Activated gamma-delta T cell (primary cell): ENCODE results near the gene CD47.

Experiments
- DNase-seq: peaks from one replicate; lab custom pipeline; 2025; lab: John Stamatoyannopoulos, UW

CD47 gene

DNA sequence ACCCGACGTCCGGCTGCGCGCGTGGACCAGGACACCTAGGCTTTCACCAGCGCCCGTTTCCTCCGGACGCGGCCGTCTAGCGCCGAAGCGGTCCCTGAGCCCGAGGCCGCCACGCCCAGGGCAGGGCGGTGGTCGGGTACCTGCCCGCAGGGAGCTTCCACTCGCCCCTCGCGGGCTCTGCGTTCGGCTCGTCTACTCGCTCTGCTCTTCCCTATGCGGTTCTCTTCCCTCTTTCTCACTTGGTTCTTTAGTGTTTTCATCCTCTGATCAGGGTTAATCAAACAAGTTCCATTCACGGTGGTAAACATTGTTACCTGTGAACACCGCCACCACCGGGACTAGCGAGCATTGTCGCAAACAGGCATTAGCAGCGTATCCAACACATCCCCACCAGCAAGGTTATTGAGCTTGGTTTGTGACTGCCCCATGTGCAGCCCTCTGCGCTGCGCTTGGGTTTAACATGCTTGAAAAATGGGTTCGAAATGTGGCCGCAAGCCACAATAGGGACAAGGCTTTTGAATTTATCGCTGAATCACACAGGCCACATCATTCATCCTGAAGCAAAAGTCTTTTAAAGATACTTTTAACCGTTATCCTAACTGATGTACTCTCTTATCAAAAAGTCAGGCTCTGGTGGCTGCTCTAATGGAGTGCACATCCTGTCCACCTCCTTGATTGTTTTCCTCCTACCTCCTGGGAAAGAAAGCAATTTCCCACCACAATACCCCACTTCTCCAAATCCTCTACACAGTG lies 843 bp upstream of the CD47 start:
- DNase-seq, result peak; percentile 49

- DNase-seq, result peak; percentile 18
These were observed 656 bp downstream of the CD47 start for GRCh38 chr3:108090049-108090700.

DNA sequence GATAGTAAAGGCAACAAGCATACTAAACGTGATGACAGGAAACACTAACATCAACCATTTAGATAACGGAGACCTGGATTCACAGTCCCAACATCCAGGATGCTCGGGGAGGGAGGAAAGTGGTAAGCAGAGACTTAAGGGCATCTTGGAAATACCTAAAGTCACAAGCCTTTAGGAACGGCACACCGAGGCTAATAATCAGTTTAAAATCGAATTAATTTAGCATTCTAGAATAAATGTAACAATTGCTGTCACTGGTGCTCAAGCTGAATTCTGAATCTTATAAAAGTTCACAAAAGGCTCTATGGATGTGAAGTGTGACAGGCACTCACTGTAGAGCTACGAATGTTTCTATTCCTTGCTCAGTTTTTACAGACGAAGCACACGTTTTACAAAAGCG lies 1.3 kb downstream of the CD47 start:
- DNase-seq, result no peak

DNA sequence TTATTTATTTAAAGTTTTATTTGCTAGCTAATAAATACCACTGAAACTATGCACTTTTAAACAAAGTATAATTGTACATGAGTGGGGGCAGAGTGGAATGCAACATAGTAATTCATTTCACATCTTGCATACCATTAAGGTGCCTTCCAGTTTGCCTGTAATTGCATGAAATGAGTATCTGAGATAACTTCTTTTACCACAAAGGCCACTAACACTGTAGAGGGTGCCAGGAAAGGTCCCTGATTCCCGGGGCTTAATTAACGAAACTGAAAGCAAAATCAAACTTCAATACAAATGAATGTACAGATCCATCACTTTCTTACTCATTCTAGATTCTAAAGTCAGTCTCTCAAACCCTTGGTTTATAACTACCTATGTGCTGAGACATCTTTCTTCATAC lies 2.1 kb downstream of the CD47 start:
- no peak for DNase-seq

DNA sequence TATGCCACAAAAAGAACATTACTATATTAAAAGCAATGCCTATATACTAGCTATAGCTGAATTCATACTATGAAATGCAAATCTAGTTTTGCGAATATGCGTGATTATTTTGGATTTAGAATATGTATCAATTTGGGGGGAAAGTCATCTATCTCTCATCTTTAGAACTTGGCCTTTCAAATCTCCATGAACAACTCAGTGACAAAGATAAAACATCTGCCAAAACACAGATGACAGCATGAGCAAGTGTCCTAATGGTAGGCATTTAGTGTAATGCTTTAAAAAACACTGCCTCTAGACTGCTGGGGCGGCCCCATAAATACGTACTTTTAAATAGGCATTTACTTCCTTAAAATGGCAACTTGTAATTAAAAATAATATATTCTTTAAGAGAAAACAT lies 2.7 kb downstream of the CD47 start:
- no peak for DNase-seq

GRCh38 chr3:108086653-108087052 lies 4.2 kb downstream of the CD47 start:
- DNase-seq, result no peak

GRCh38 chr3:108085810-108086350 lies 5.0 kb downstream of the CD47 start:
- no peak for DNase-seq

- DNase-seq, result no peak
These were observed 5.5 kb downstream of the CD47 start for GRCh38 chr3:108085370-108085769.

GRCh38 chr3:108079877-108080276 lies 11.0 kb downstream of the CD47 start:
- DNase-seq, result no peak

- DNase-seq, result no peak
These were observed 11.8 kb downstream of the CD47 start for GRCh38 chr3:108079043-108079442.

DNA sequence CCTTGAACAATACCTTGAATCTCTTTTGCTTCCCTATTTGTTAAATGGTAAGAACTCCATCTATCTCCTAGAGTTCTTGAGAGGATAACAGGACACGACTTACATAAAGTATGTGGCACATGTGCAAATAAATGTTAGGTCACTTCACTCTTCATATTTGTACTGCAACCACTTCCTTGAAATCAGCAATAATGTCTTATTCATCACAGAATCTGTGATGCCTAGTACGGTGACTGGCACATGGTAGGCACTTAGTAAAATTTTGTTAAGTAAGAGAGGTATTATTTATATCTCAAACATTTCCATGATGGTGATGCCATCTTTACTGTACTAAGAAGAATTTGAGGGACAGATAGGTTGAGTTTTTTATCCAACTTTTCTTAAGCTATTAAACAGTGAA lies 14.3 kb downstream of the CD47 start:
- DNase-seq, result no peak

DNA sequence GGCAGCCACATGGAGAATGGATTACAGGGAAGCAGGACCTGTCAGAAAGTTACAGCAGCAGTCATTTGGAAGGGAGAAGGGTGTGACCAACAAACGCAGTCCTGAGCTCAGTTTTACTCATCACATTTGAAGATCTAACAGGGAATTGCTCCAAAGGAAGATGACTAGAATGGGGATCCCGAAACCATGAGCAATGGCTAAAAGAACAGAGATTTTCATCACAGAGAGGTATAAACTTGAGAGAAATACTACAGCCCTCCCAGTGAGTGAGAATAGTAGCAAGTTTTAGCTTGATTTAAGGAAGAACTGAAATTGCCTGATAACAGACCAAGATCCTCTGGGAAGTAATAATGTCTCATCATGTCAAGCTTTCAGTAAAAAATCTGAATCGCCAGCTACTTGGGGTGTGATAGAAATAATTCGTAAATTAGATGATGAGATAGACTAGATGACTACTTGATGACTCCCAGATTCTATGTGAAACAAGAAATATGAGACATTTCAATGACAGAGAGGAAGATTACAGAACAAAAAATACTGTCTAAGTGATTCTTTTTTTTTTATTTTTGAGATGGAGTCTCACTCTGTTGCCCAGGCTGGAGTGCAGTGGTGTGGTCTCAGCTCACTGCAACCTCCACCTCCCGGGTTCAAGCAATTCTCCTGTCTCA lies 16.9 kb downstream of the CD47 start:
- DNase-seq, result no peak

DNA sequence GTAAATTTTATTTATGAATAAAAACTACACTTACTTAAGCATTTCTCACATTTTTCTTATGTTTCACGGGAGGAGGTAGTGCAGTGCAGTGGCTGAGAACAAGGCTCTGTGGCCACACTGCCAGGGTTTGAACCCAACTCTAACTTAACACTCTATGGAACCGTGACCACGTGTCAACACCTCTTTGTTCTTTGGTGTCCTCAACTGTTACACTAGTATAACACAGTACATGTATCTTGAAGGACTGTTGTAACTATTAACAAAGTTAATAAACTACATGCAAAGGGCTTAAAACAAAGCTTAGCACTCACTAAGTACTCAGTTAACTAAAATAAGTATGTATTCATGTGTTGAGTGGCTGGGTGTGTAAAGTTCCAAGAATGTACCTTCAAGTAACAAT lies 19.5 kb downstream of the CD47 start:
- DNase-seq, result no peak

- no peak for DNase-seq
These were observed 20.5 kb downstream of the CD47 start for GRCh38 chr3:108070356-108070755.

- no peak for DNase-seq
These were observed 23.1 kb downstream of the CD47 start for GRCh38 chr3:108067768-108068167.

GRCh38 chr3:108065096-108065495 lies 25.7 kb downstream of the CD47 start:
- no peak for DNase-seq

- no peak for DNase-seq
These were observed 26.4 kb downstream of the CD47 start for GRCh38 chr3:108064293-108064887.

DNA sequence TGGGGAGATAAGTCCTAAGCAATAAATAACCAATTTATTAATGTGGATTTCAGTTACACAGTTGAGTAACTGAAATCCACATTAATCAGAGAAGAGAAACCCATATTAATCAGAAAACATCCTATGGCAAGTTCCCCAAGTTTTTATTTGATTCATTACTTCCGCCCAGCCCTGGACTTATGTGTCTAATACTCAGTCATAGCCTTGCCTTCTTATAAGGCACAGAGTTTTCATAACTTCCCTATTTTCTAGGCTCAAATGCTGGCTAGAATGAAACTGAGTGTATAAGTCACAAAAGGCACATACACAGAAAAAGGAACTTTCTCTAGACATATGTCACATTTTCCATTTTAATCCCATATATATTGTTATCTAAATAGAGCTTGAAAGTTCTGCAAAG lies 28.8 kb downstream of the CD47 start:
- no peak for DNase-seq

- no peak for DNase-seq
These were observed 30.5 kb downstream of the CD47 start for GRCh38 chr3:108060331-108060730.

DNA sequence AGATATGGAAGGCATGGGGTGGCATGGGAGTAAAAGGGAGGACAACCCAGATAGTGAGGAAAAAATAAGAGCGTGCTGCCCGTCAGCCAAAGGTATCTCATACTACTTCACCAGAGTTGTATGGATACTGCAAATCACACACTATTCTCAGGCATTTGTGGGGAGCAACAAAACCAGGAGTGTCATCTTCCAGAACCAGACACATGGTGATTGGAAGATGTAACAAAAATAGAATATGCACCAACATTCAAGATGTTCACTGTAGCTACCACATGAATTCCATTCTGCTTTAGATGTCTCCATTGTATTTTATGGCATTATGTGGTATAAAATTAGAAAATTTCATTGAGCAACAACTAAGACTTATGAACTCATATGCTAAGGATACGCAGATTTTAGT lies 34.9 kb downstream of the CD47 start:
- DNase-seq, result no peak

GRCh38 chr3:108054935-108055334 lies 35.9 kb downstream of the CD47 start:
- DNase-seq, result no peak

DNA sequence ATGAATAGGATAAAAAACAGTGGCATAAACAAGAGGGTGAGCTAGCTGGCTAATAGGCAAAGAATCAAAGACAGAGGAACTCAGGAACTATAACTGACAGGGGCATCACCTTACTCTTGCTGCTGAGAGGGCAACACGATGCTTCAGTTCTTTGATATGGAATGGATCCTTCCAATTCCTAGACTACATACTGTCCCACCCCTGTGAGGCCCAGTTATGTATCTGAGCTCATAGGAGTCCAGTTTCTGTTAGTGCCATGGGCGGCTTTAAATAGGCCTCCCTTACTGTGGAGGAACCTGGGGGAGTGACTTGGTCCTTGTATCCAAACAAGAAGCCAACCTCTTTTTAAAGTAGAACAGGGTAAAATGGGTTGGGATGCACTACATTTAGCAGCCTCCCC lies 37.3 kb downstream of the CD47 start:
- DNase-seq, result no peak

DNA sequence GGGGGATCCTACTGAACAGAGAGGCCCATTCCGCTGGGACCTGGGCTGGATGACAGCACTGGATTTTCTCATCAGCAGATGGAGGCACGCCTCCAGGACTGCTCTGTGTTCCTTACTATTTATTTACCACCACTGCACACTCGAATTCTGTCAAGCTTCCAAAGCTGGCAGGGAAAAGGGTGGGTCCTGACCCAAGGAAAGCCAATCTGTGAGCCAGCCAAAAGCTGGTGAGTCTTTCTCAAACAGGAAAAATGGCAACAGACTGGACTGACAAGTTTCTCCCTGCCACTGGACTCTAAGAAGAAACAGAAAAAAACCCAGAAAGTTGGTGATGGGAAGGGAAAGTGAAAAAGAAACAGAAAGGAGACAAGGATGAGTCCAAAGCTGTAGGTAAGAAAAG lies 37.8 kb downstream of the CD47 start:
- no peak for DNase-seq
